Epithelial cell of proximal tubule (primary cell): Measurements from ENCODE around the gene DNAJC15. TPM values are rescaled to one million over a fixed set of nuclear protein-coding genes. Genes with fewer than 3 reads are reported as not detected.
"Not testable (repeated sequence)": the region's sequence is repeated elsewhere in the genome, so short reads cannot be mapped to it uniquely, and the experiment has no call there.

Source experiments
- DNase-seq: peaks from one replicate; pipeline ENCODE4 v3.0.0-alpha.2; 2011; ENCODE audit warnings: low read depth
- H3K4me3 ChIP-seq: 2 replicates; pipeline ENCODE4 v1.5.1; 2011; ENCODE audit warnings: low read depth, mild to moderate bottlenecking, low read length
- CTCF ChIP-seq: conservative IDR thresholded peaks from 2 replicates; pipeline ENCODE4 v1.5.1; 2012; ENCODE audit warnings: low read depth, mild to moderate bottlenecking, low read length
- total RNA-seq: library from RNA; depleted of rRNA; stranded (reverse); fragments of >200 nt; gene quantifications from 2 replicates; pipeline ENCODE4 v1.2.3, GENCODE V29; 2015

The DNAJC15 gene
- total RNA-seq, 1 donor from 2014 or later, result 37.5 TPM

GRCh38 chr13:43061496-43062280 is 38.3 kb downstream of the DNAJC15 start:
- H3K4me3 ChIP-seq, result no peak overlapping the region
- no peak for TF ChIP-seq CTCF
- no peak for DNase-seq

- DNase-seq, result no peak
- no peak overlapping the region for H3K4me3 ChIP-seq
- TF ChIP-seq CTCF, result no peak
These were observed 48.4 kb downstream of the DNAJC15 start for GRCh38 chr13:43071824-43072223.

- TF ChIP-seq CTCF, result no peak
- DNase-seq, result no peak
These were observed 49.0 kb downstream of the DNAJC15 start for GRCh38 chr13:43072394-43072793.

GRCh38 chr13:43074824-43075510 is 51.6 kb downstream of the DNAJC15 start:
- DNase-seq, result no peak
- TF ChIP-seq CTCF, result no peak
- no peak overlapping the region for H3K4me3 ChIP-seq

More at GRCh38 chr13:43072394-43072793, 49.0 kb downstream of the DNAJC15 start:
- no peak overlapping the region for H3K4me3 ChIP-seq

DNA sequence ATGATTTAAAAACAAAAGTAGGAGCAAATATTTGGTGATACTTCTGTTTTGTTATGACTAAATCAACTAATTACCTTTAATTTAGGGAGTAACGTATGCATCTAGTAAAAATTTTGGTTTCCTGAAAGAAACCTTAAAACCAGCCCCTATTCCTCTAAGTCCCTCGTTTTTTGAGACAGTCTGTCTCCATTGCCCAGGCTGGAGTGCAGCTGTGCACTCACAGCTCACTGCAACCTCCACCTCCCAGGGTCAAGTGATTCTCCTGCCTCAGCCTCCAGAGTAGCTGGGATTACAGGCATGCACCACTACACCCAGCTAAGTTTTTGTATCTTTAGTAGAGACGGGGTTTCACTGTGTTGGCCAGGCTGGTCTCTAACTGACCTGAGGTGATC is 52.1 kb downstream of the DNAJC15 start:
- H3K4me3 ChIP-seq, DNase-seq: not testable (repeated sequence)

GRCh38 chr13:43077046-43077445 is 53.7 kb downstream of the DNAJC15 start:
- no peak for TF ChIP-seq CTCF
- DNase-seq, result no peak
- H3K4me3 ChIP-seq, result no peak overlapping the region

- no peak for DNase-seq
- H3K4me3 ChIP-seq, result no peak overlapping the region
- TF ChIP-seq CTCF, result no peak
These were observed 54.1 kb downstream of the DNAJC15 start for GRCh38 chr13:43077461-43077860.
